Left lung (tissue), 10 donors: ENCODE data around the gene POLR1G. TPM values are rescaled to one million over a fixed set of nuclear protein-coding genes. Genes with fewer than 3 reads are reported as not detected.
"Not testable (repeated sequence)": the region's sequence is repeated elsewhere in the genome, so short reads cannot be mapped to it uniquely, and the experiment has no call there.

Experiments used
- ATAC-seq: fragments of 200-7000 bp; cut with Tn5 transposase; one replicate; pipeline ENCODE4 v1.9.1; 2020; ENCODE audit warnings: moderate library complexity
- DNase-seq, 4 donors: peaks; one replicate each; pipeline ENCODE4 v3.0.0-alpha.2; 2013 to 2020
- H3K27ac ChIP-seq, 2 donors: fragments of 200-600 bp; sonication (generic) in 1 of 2; one replicate each; pipeline versions ENCODE4 v1.5.0 to v1.8.0; 2020 to 2021
- H3K27me3 ChIP-seq, 2 donors: fragments of 200-600 bp; sonication (generic) in 1 of 2; one replicate each; pipeline versions ENCODE4 v1.5.0 to v1.8.0; 2020 to 2021
- H3K36me3 ChIP-seq, 2 donors: fragments of 200-600 bp; sonication (generic) in 1 of 2; one replicate each; pipeline versions ENCODE4 v1.5.0 to v1.8.0; 2020 to 2021
- H3K4me1 ChIP-seq, 2 donors: fragments of 200-600 bp; one replicate each; pipeline ENCODE4 v1.8.0; 2021
- H3K4me3 ChIP-seq, 2 donors: fragments of 200-600 bp; sonication (generic) in 1 of 2; one replicate each; pipeline versions ENCODE4 v1.5.0 to v1.8.0; 2020 to 2021; ENCODE audit warnings: mild to moderate bottlenecking in 1 of 2
- H3K9me3 ChIP-seq, 2 donors: fragments of 200-600 bp; sonication (generic) in 1 of 2; one replicate each; pipeline versions ENCODE4 v1.5.0 to v1.8.0; 2020 to 2021
- intact Hi-C, 2 donors: fragments of 100-400 bp; cut with DNase I; formaldehyde crosslinking; loops; one replicate each; pipeline versions ENCODE4 v1.11.2 to v1.14.2; 2022
- polyA plus RNA-seq, 6 donors: library from polyadenylated mRNA; unstranded; fragments of 120-200 nt; gene quantifications; one replicate each; pipeline ENCODE4 v1.2.1, GENCODE V29; 2013; ENCODE audit not compliant: insufficient read length in 6 of 6
- total RNA-seq, 2 donors: library from RNA; stranded (reverse); fragmentation: NEBNext Ultra II Directional; extraction: Animal tissue kit (Norgen Biotek cat#: 25700); gene quantifications; one replicate each; pipeline ENCODE4 v1.2.1, GENCODE V29; 2021
- TF ChIP-seq, protein P1 (sequence below), 2 donors: fragments of 200-600 bp; sonication (generic) in 1 of 2; IDR thresholded peaks; one replicate each; pipeline versions ENCODE4 v1.5.0 to v1.8.0; 2021; ENCODE audit warnings: antibody characterized with exemption in 2 of 2
- donor health status: DM: no; HTN: yes; CAD: no.
- donor health status: DM: no; HTN: no; CAD: no.

POLR1G gene
- total and polyA plus RNA-seq, 8 donors, result 2.8 to 6.0 (median 4.5) TPM

DNA sequence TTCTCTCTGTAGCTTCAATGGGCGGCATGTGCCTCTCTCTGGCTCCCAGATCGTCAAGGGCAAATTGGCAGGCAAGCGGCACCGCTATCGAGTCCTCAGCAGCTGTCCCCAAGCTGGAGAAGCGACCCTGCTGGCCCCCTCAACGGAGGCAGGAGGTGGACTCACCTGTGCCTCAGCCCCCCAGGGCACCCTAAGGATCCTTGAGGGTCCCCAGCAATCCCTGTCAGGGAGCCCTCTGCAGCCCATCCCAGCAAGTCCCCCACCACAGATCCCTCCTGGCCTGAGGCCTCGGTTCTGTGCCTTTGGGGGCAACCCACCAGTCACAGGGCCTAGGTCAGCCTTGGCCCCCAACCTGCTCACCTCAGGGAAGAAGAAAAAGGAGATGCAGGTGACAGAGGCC lies 1.7 kb downstream of the POLR1G start:
- no peak for DNase-seq
- intact Hi-C loops, result no loop called here
- Histone ChIP-seq H3K4me1 (peaks cover 24 to 48% of the 10 kb centered on the region in 2 donors), H3K27me3 (peaks cover 0 to 25% of the 10 kb centered on the region in 2 donors), H3K36me3 (peaks cover 0 to 19% of the 10 kb centered on the region in 2 donors), H3K9me3 (no peaks in the 10 kb centered on the region), H3K4me3 (no peak overlapping the region), H3K27ac (no peak overlapping the region)
- TF ChIP-seq, protein P1, sequence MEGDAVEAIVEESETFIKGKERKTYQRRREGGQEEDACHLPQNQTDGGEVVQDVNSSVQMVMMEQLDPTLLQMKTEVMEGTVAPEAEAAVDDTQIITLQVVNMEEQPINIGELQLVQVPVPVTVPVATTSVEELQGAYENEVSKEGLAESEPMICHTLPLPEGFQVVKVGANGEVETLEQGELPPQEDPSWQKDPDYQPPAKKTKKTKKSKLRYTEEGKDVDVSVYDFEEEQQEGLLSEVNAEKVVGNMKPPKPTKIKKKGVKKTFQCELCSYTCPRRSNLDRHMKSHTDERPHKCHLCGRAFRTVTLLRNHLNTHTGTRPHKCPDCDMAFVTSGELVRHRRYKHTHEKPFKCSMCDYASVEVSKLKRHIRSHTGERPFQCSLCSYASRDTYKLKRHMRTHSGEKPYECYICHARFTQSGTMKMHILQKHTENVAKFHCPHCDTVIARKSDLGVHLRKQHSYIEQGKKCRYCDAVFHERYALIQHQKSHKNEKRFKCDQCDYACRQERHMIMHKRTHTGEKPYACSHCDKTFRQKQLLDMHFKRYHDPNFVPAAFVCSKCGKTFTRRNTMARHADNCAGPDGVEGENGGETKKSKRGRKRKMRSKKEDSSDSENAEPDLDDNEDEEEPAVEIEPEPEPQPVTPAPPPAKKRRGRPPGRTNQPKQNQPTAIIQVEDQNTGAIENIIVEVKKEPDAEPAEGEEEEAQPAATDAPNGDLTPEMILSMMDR (IDR thresholded peaks at IDR 0.05), result no peak
- no peak for ATAC-seq

DNA sequence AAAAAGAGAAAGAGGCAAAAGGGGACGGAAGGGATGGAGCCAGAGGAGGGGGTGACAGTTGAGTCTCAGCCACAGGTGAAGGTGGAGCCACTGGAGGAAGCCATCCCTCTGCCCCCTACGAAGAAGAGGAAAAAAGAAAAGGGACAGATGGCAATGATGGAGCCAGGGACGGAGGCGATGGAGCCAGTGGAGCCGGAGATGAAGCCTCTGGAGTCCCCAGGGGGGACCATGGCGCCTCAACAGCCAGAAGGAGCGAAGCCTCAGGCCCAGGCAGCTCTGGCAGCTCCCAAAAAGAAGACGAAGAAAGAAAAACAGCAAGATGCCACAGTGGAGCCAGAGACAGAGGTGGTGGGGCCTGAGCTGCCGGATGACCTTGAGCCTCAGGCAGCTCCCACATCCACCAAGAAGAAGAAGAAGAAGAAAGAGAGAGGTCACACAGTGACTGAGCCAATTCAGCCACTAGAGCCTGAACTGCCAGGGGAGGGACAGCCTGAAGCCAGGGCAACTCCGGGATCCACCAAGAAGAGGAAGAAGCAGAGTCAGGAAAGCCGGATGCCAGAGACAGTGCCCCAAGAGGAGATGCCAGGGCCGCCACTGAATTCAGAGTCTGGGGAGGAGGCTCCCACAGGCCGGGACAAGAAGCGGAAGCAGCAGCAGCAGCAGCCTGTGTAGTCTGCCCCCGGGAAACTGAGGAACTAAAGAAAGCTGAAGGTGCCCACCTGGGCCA lies 2.5 kb downstream of the POLR1G start:
- DNase-seq (no peak), ATAC-seq (no peak)
- Histone ChIP-seq H3K9me3 (no peaks in the 10 kb centered on the region), H3K27ac (no peak overlapping the region), H3K4me1 (peaks cover 15 to 40% of the 10 kb centered on the region in 2 donors), H3K27me3 (peaks cover 0 to 17% of the 10 kb centered on the region in 2 donors), H3K4me3 (no peak overlapping the region), H3K36me3 (peaks cover 0 to 27% of the 10 kb centered on the region in 2 donors)
- TF ChIP-seq, protein P1 (IDR thresholded peaks at IDR 0.05), result no peak
- intact Hi-C loops, result no loop called here

DNA sequence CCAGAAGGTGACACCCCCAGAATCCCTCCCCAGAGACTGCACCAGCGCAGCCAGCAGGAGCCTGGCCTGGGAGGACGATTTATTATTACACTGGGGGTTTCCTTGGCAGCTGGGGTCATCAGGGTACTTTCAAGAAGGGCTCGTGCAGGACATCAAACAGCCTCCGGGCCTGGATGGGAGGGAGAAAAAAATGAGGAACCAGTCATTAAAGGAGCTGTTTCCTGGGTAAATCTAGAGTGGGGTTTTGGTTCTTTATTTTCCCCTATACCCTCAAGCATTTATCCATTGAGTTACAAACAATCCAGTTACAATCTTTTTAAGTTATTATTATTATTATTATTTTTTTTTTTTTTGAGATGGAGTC lies 3.1 kb downstream of the POLR1G start:
- Histone ChIP-seq H3K36me3 (peaks cover 0 to 33% of the 10 kb centered on the region in 2 donors), H3K27ac (no peak overlapping the region), H3K4me3 (no peak overlapping the region), H3K9me3 (no peaks in the 10 kb centered on the region), H3K27me3 (peaks cover 0 to 11% of the 10 kb centered on the region in 2 donors), H3K4me1 (peaks cover 11 to 34% of the 10 kb centered on the region in 2 donors)
- TF ChIP-seq, protein P1 (IDR thresholded peaks at IDR 0.05), result no peak
- ATAC-seq (no peak), DNase-seq (no peak)
- intact Hi-C loops, result no loop called here

DNA sequence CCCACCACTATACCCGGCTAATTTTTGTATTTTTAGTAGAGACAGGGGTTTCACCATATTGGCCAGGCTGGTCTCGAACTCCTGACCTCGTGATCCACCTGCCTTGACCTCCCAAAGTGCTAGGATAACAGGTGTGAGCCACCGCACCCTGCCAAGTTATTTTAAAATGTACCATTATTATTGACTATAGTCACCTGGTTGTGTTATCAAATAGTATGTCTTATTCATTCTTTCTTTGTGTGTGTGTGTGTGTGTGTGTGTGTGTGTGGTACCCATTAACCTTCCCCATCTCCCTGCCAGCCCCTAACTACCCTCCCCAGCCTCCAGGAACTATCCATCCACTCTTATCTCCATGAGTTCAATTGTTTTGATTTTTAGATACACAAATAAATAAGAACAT lies 3.9 kb downstream of the POLR1G start:
- H3K27ac ChIP-seq, ATAC-seq, H3K27me3 ChIP-seq, DNase-seq, intact Hi-C loops, H3K9me3 ChIP-seq, H3K4me3 ChIP-seq: not testable (repeated sequence)
- Histone ChIP-seq H3K36me3 (peaks cover 0 to 38% of the 10 kb centered on the region in 2 donors), H3K4me1 (peaks cover 11 to 26% of the 10 kb centered on the region in 2 donors)

DNA sequence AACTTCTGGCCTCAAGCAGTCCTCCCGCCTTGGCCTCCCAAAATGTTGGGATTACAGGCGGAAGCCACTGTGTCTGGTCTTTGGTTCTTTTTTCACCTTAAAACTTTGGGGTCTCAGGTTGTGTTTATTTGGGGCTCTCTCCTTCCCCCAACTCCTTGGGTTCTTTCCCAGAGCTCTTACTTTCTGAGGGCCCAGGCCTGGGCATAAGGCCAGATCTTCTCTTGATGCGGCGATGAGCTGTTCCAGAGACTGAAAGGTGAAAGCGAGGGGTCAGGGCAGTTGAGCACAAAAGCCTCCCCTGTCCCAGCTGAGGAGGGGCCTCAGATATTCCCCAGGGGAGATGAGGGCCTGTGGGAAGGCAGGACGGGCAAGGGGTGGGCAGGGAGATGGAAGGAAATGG lies 7.1 kb downstream of the POLR1G start:
- no peaks in the 10 kb centered on the region for H3K27me3 ChIP-seq
- no peak overlapping the region for H3K4me3 ChIP-seq
- H3K4me1 ChIP-seq, result peaks cover 0 to 4% of the 10 kb centered on the region in 2 donors
- intact Hi-C loops, result no loop called here
- H3K36me3 ChIP-seq, result peaks cover 0 to 68% of the 10 kb centered on the region in 2 donors
- no peak for DNase-seq
- no peaks in the 10 kb centered on the region for H3K9me3 ChIP-seq
- no peak for ATAC-seq
- TF ChIP-seq, protein P1 (IDR thresholded peaks at IDR 0.05), result no peak
- no peak overlapping the region for H3K27ac ChIP-seq

DNA sequence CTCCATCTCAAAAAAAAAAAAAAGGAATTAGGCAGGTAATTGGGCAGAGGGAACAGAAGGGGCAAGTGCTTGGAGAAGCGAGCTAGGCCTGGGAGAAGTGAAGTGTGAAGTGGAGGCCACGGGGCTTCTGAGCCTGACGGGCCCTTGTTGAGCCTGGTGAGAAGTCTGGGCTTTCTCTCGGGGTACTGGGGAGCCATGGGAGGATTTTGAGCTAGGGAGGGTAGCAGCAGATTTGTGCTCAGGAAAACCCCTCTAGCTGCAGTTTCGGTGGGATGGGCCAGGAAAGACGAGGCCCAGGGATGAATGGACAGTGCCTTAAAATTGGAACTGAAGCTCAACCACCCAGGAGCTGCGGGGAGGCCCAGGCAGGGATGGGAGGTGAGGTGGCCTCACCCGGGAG lies 8.0 kb downstream of the POLR1G start:
- TF ChIP-seq, protein P1 (IDR thresholded peaks at IDR 0.05), result no peak
- intact Hi-C loops, result no loop called here
- peaks cover 0 to 70% of the 10 kb centered on the region in 2 donors for H3K36me3 ChIP-seq
- no peak for ATAC-seq
- no peak for DNase-seq
- no peaks in the 10 kb centered on the region for H3K27me3 ChIP-seq
- no peaks in the 10 kb centered on the region for H3K9me3 ChIP-seq
- H3K4me3 ChIP-seq, result no peak overlapping the region
- peaks cover 0 to 9% of the 10 kb centered on the region in 2 donors for H3K4me1 ChIP-seq
- no peak overlapping the region for H3K27ac ChIP-seq
